NCI-H2107 treated with DMSO at 0.1 percent for 48 hours (cell line): ENCODE data around the gene TNFRSF14.
"Not testable (repeated sequence)": the region's sequence is repeated elsewhere in the genome, so short reads cannot be mapped to it uniquely, and the experiment has no call there.

Experiments used
- DNase-seq: peaks from one replicate; lab custom pipeline; 2025; ENCODE audit not compliant: unreplicated experiment; lab: John Stamatoyannopoulos, UW

TNFRSF14 gene

DNA sequence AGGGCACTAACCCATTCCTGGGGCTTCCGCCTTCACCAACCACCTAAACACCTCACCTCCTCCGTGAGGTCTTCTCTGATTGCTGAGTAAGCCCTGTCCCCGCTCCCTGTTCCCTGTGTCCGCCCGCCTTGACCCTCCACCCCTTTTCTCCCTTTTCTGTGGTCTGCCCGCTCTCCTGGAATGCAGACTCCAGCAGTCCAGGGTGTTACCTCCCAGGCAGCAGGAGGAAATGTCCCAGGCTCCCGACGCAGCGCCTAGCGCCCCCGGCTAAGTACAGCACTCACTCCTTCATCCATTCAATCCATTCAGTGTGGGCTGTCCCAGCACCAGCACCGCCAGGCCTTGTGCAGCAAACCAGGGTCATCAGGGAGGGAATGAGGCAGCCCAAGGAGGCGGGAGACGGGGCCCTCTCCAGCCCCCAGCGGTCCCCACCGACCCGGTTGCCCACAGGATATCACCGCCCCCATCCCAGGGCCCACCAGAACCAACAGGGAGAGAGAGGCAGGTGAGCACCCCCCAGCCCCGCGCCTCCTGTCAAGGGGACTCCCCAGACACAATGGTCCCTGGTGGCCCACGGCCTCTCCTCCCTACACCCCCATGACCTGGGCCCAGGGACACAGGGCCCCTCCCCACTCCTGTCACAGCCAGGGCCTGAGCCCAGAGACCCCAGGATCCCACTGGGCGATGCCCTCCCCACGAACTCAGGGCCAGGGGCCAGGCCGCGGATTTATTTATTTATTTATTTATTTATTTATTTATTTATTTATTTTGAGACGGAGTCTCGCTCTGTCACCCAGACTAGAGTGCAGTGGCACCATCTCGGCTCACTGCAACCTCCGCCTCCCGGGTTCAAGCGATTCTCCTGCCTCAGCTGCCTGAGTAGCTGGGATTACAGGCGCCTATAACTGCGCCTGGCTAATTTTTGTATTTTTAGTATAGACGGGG is 10.2 kb downstream of the TNFRSF14 start:
- no peak for DNase-seq

DNA sequence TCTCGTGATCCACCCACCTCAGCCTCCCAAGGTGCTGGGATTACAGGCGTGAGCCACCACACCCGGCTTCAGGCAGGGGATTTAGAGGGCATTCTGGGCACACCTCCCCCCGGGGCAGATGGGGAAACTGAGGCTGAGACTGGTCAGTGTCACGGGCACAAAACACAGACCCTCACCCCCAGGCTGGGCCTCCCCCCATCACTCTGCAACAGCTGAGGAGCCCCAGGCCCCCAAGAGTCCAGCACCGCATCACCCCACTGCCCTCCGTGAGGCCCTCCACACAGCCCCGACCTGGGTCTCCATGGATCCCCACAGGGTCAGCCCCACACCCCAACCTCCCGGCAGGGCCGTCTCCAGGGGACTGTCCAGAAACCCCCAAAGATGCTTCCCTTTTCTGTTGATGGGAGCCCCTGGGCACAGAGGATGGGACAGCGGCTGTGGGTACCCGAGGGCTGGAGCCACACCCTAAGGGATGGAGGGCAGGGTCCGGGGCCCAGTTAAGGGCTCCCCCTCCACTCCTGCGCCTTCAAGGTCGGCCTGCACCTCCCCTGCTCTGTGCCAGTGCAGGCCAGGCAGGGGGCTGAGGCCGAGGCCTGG is 11.0 kb downstream of the TNFRSF14 start:
- no peak for DNase-seq

DNA sequence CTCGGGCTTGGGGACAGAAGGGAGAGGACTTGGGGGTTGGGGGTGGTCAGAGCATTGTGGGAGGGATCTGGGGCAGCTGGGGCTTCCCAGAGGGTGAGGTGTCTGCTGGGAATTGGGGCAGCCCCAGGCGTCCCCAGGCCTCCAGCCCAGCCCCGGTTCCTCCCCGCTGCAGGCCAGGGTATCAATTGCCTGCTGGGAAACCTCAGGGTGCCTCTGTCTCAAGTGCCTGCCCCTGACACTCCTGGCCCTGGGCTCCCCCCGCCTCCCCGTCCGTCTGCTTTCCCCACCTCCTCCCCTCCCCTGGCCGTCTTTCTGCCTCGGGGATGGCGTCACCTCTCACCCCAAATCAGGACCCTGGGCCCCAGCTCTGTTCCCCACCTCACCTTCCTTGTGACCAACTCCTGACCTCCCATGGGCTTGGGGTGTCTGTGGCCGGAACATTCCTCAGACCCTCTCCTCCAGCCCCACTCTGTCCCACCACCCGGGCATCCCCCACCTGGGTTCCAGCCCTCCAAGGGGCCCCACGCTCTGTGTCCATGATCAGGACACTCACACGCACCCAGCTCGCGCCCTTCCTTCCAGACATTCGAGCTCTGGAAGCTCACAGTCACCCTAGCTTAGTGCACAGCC is 12.1 kb downstream of the TNFRSF14 start:
- not testable (repeated sequence) for DNase-seq

DNA sequence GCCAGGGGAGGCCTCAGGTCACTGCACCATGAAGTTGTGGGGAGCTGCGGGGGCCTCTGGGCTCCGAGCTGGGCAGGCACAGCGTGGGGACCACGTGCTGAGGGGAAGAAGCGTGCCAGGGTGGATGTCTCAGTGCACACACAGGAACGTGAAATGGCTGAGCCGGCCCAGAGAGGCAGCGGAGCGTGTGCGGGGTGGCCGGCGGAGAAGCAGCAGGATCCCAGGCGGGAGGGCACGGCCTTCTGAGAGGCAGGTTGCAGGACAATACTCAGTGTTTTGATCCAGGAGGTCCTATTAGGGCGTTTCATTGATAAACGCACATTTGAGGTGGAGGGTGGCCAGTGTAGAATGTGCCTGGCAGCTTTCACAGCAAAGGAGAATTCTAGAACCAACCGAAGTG is 12.9 kb downstream of the TNFRSF14 start:
- no peak for DNase-seq

DNA sequence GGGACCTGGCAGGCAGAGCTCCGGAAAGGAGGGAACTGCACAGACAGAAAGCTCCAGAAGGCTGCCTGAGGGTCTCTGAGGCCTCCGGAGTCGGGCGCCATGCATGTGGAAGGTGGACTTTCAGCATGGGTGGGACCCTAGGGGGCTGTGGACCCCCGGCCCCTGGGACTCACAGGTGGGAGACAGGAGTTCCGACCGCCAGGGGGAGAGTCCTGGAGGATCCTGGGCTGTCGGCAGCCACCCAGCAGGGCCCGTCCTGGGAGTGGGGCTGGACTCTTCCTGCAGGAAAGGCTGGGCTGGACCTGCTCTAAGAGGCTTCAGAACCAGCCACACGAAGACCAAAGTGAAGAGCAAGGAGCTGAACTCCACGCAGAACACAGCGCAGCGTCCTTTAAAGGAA is 13.5 kb downstream of the TNFRSF14 start:
- DNase-seq: not testable (repeated sequence)

DNA sequence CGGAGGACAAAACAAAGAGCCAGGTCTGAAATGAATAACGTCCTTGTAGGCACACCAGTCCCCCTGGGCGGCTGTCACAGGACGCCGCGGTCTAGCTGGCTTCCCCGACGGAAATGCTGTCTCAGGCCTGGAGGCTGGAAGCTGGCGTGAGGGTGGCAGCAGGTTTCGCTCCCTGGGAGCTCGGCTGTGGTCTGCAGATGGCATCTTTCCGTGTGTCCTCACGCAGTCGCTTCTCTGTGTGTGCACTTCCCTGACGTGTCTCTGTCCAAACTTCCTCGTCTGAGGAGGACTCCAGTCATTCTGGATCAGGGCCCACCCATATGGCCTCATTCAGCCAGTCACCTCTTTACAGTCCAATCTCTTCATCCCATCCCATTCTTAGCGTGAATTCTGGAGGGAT is 14.2 kb downstream of the TNFRSF14 start:
- no peak for DNase-seq

DNA sequence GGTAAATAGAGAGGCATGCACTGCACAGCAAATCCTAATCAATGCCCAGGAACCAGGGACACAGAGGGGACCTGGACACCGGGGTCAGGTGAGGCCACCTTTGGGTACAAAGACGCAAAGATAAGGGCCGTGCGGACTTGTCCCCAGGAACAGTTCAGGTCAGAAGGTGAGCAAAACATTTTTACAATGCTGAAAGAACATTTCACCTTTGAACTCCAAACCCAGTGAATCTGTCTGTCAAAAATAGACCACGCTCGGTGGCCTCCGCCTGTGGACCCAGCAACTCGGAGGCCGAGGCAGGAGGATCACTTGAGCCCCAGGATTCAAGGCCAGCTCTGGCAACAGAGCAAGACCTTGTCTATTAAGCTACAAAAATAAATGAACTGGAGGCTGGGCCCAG is 15.2 kb downstream of the TNFRSF14 start:
- DNase-seq: no peak

DNA sequence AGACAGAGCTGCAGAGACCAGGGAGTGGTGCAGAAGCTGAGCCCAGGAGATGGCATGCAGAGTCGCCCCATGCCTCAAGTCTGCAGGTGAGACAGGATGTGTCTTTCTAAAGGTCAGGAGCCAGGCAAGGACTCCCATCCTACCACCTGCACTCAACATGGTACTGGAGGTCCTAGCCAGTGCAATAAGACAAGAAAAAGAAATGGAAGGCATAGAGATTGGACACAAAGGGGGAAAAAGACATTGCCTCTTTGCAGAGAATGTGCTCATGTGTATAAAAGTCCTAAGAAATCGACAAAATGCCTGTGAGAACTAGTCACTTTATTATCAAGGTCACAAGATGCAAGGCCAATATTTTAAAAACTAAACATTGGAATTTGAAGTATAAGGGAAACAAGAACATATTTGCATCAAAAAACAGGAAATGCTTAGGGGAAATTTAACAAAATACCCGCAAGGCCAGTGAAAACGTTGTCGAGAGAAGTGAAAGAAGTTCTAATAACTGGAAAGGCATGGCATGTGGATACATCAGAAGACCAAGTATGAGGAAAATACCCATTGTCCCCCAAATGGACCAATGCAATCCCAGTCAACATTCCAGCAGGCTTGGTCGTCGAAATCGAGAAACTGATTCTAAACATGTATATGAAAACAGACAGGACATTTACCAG is 17.2 kb downstream of the TNFRSF14 start:
- DNase-seq: no peak

DNA sequence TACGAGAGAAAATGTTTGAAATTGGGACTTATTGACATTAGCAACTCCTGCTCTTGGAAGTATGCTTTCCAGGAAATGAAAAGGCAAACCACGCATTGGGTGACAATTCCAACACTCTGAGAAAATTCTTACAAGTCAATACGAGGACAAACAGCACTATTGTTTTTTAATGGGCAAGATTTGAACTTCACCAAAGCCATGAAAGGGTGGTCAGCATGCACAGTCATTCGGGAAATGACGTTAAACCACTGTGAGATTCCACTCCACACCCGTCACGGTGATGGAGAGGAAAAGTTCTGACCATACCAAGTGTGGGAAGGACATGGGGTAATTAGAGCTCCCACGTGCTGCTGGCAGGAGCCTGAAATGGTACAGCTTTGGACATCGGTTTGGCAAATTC is 18.2 kb downstream of the TNFRSF14 start:
- DNase-seq: no peak

DNA sequence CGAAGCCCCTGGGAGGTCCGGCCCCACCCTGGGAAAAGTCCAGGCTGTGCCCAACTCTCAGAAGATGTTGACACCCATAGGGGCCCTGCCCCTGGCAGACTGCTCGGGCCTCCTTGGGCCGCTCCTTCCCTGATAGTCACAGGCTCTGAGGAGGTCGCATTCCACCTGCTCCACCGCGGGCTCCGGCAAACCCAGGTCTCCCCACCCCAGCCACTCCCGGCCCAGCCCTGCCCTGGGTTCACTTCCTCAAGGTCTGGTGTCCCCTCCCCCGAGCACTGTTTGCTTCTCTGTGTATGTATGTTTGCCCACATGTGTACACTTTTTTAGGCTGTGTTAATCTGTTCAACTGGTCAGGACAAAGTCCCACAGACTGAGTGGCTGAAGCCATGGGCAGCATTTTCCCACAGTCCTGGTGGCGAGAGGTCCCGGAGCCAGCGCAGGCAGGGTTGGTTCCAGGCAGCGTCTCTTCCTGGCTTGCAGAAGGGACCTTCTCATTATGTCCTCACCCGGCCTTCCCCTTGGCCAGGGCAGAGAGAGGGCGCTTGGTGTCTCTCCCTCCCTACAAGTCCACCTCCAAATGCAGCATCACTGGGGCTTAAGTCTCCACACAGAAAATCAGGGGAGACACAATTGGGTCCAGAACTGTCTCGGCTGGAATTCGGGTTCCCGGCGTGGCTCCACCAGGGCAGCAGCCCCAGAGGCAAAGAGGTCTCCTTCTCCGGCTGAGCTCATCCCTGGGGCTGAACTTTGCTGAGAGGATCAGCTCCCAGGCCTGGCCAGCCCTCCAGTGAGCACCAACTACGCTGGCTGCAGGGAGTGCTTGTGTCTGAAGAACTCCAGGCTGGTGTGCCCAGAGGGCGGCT is 19.9 kb downstream of the TNFRSF14 start:
- no peak for DNase-seq

DNA sequence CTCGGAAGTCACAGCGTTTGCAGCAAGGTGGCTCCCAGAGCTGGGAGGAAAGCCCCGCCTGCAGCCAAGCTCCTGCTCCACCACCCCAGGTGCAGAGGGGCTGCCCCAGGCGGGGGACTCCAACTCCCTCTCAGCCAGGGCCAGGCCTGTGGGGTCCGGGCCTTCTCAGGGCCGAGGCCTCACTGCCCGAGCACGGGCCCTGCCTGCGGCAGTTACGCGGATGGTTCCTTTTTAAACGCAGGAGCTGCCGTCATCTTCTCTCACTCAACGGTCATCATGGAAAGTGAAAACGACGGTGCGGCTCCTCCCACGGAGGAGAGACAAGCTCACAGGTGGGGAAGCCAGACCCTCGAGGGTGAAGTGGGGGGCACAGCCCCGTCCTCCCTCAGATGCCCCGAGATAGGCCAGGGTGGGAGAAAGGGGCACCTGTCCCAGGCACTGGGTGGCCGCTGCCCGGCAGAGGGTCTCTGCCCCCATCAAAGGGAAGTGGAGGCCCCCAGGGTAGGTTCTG is 21.4 kb downstream of the TNFRSF14 start:
- not testable (repeated sequence) for DNase-seq

DNA sequence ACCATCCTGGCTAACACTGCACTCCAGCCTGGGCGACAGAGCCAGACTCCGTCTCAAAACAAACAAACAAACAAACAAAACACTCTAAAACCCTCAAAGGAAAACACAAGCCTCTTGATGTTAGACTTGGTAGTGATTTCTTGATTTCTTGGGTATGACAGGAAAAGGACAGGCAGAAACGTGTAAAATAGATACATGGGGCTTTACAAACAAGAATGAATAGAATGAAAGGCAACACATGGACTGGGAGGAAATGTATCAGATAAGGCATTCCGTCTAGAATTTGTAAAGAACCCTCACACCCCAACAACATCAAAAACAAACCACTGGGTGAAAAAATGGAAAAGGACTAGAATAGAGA is 22.6 kb downstream of the TNFRSF14 start:
- DNase-seq: no peak

DNA sequence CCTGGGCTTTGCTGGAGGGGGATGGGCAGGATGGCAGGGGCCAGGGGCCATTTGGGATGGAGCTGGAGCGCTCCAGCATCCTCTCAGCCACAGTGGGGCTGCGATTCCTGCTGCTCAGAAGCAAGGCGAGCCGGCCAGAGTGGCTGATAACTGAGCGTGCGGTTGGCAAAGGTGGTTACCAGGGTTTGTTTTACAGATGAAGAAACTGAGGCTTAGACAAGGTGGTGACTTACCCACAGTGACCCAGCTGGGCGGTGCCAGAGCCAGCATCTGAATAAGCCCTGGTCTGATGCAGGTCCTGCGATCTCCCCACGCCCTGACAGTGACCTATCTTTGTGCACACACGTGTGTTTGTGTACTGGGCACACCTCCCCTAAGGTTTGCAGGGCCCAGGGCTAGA is 24.5 kb downstream of the TNFRSF14 start:
- DNase-seq: no peak

DNA sequence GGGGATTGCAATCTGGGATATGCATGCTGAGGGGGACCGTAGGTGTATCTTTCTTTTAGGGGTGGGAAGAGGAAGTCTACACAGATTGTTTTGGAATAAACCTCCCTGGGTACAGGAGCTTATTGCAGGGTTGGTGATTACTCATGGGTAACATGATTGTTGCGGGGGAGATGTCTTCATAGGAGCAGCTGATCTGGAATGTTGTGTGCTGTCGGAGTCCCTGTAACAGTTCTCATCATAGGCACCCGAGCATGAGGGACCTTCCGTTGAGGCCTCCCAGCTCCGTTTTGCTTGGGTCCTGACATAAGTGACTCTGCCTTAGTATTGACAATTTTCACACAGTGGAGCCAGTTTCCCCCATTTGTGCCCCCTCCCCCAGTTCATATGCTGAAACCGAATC is 26.2 kb downstream of the TNFRSF14 start:
- no peak for DNase-seq

DNA sequence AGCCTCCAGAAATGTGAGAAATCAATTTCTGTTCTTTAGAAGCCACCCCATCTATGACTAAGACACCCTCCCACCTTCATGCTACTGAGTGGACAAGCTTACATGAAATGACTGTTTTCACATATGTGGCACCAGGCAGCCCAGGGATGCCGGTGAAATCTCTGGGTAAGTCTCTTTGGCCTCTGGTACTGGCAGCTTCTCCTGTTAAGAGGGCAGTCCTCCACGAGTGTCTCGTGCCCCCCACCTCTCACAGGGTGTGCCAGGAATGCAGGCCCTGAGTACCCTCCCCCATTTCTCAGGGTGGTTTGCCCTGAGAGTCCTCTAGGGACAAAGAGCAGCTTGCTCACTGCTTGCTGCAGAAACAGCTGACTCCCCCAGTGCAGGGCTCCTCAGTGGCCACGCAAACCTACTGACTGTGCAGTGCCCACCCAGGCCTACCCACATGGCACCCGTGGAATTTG is 27.2 kb downstream of the TNFRSF14 start:
- DNase-seq: no peak

DNA sequence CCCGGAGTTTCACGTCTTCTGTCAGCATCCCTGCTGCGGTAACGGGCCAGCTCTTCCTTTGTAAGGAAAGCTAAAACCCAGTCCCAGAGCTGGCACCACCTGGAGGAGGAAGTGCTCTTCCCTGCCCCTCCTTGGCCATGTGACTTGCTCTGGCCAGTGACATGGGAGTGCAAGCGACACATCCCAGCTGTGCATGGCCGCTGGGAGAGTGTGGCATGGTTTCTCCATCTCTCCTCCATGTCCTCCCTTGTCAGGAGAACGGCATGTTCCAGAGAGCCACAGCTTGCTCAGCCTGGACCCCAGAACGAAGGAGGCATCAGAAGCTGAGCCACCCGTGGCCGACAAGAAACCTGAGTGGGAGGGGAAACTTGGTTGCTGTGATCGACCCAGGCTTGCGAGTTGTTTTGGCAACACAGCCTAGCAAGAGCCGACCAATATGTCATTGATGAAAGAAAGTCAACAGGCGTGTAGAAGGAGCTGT is 27.7 kb downstream of the TNFRSF14 start:
- no peak for DNase-seq

DNA sequence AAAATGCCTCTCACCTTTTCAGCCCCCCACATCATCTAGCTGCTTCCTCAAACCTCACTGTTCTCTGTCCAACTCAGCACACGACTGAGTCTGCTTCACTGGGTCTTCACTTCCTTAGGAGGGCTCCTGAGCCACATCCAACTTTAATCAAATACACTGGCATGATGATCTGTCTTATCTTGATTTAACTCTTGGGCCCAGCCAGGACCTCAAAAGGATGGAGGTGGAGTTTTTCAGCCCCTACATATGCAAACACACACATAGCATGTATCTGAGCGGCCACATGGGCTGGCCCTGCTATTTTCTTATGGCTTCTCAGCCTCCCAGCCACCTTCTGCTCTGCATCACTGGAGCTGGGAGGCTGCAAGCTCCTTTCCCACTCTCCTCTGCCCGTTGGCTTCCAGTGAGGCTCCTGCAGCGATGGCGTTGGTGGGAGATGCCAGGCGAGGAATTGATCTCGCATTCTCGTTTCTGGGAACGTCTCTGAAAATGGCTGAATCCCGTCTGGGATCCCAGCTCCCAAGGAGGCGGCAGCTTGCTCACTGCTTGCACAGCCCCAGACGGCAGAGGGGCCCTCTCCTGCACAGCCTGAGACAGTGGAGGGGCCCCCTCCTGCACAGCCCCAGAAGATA is 28.6 kb downstream of the TNFRSF14 start:
- no peak for DNase-seq

DNA sequence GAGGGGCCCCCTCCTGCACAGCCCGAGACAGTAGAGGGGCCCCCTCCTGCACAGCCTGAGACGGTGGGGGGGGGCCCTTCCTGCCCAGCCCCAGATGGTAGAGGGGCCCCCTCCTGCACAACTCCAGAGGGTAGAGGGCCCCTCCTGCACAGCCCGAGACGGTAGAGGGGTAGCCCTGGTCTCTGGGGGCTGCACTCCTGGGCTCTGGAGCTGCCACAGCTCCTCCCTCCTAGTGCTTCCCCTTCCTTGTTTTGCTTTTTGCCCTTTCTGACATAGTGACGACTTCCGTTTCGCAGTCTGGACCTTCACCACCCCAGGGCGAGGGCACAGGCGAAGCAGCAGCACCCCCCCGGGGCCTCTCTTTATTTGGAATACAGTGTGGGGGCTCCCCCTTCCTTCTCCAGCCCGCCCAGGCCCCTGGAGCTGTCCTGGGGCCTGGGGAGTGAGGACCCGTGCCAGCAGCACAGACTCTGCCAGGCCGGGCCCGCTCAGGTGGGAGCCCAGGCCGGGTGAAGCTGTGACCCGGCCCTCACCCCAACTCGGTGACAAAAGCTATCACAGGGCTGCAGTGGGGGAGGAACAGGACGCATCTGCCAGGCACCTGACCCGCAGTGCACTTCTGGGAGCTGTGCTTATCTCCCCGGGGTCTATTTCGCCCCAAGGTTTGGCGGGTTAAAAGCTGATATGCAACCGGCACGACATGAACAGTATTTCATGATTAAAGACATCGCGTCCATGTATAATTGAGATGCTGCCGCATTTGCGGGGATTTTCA is 29.3 kb downstream of the TNFRSF14 start:
- DNase-seq: no peak
